HG02973 (cell line): ENCODE measurements around the gene KRTAP10-1.

Source experiments
- ATAC-seq: cut with Tn5 transposase; IDR thresholded peaks from one replicate; pipeline ENCODE4 v1.9.1; 2021; ENCODE audit warnings: moderate library complexity; ENCODE audit not compliant: unreplicated experiment

Gene KRTAP10-1

GRCh38 chr21:44492567-44493385 is 47.2 kb downstream of the KRTAP10-1 start:
- ATAC-seq = no peak

GRCh38 chr21:44490816-44491215 is 49.2 kb downstream of the KRTAP10-1 start:
- ATAC-seq = no peak

- ATAC-seq = no peak
Observed at GRCh38 chr21:44490405-44490804, 49.6 kb downstream of the KRTAP10-1 start.

- ATAC-seq = no peak
Observed at GRCh38 chr21:44489962-44490361, 50.0 kb downstream of the KRTAP10-1 start.
